GM19372 (cell line): ENCODE data around the gene LRMDA.

ENCODE experiments used
- ATAC-seq: cut with Tn5 transposase; IDR thresholded peaks from one replicate; pipeline ENCODE4 v1.9.1; 2021; ENCODE audit warnings: mild to moderate bottlenecking, low read depth, moderate library complexity; ENCODE audit not compliant: unreplicated experiment

LRMDA gene

GRCh38 chr10:76286536-76286935 is 855.1 kb downstream of the LRMDA start:
- ATAC-seq: no peak

GRCh38 chr10:76287856-76288255 is 856.4 kb downstream of the LRMDA start:
- ATAC-seq: no peak

GRCh38 chr10:76291175-76291574 is 859.8 kb downstream of the LRMDA start:
- no peak for ATAC-seq

GRCh38 chr10:76291885-76292284 is 860.5 kb downstream of the LRMDA start:
- no peak for ATAC-seq

- no peak for ATAC-seq
These were observed 865.5 kb downstream of the LRMDA start for GRCh38 chr10:76296957-76297356.

- no peak for ATAC-seq
These were observed 865.9 kb downstream of the LRMDA start for GRCh38 chr10:76297358-76297757.

- no peak for ATAC-seq
These were observed 866.4 kb downstream of the LRMDA start for GRCh38 chr10:76297780-76298281.

GRCh38 chr10:76298329-76298728 is 866.9 kb downstream of the LRMDA start:
- no peak for ATAC-seq

- no peak for ATAC-seq
These were observed 868.1 kb downstream of the LRMDA start for GRCh38 chr10:76299501-76299900.

GRCh38 chr10:76301211-76301610 is 869.8 kb downstream of the LRMDA start:
- ATAC-seq: no peak

GRCh38 chr10:76301950-76302349 is 870.5 kb downstream of the LRMDA start:
- no peak for ATAC-seq

- no peak for ATAC-seq
These were observed 871.1 kb downstream of the LRMDA start for GRCh38 chr10:76302481-76302880.

GRCh38 chr10:76302961-76303630 is 871.7 kb downstream of the LRMDA start:
- no peak for ATAC-seq

- no peak for ATAC-seq
These were observed 872.4 kb downstream of the LRMDA start for GRCh38 chr10:76303682-76304316.

GRCh38 chr10:76305930-76306615 is 874.6 kb downstream of the LRMDA start:
- no peak for ATAC-seq

- no peak for ATAC-seq
These were observed 875.4 kb downstream of the LRMDA start for GRCh38 chr10:76306856-76307255.

GRCh38 chr10:76309070-76309469 is 877.6 kb downstream of the LRMDA start:
- no peak for ATAC-seq

GRCh38 chr10:76309741-76310587 is 878.5 kb downstream of the LRMDA start:
- ATAC-seq: no peak

- no peak for ATAC-seq
These were observed 879.2 kb downstream of the LRMDA start for GRCh38 chr10:76310588-76311080.
